ENCODE measurements around the gene PSMC3IP. TPM values are rescaled to one million over a fixed set of nuclear protein-coding genes. Genes with fewer than 3 reads are reported as not detected.

Gene PSMC3IP
- polyA plus RNA-seq, 1 donor (not counting 4 experiments of a cell fraction or from before 2014, with no cell fraction given), result 7.7 TPM

- dilution Hi-C loops (cut with MboI; ENCODE audit: extremely low pct_ligation_motif_present, low sequenced_read_pairs), result no loop called here
- H3K4me2 ChIP-seq (ENCODE audit: control insufficient read depth, extremely low read depth, insufficient read depth, low read depth, low read length), result no peak overlapping the region
Measured at GRCh38 chr17:42526031-42526444, 51.5 kb downstream of the PSMC3IP start.

GRCh38 chr17:42525221-42525620, 52.3 kb downstream of the PSMC3IP start:
- Histone ChIP-seq H2AFZ (ENCODE audit: control insufficient read depth, low read length) (no peak overlapping the region), H3K4me3 (ENCODE audit: control insufficient read depth in 2 of 3, extremely low read depth in 1 of 3, insufficient read depth in 2 of 3, low read depth in 1 of 3, low read length in 3 of 3) (no peak overlapping the region), H3K79me2 (ENCODE audit: control insufficient read depth, insufficient read depth, low read length) (no peaks in the 10 kb centered on the region), H3K36me3 (ENCODE audit: control insufficient read depth in 2 of 2, extremely low read depth in 1 of 2, insufficient read depth in 2 of 2, low read length in 2 of 2) (peaks cover 0 to 3% of the 10 kb centered on the region in 2 experiments), H3K9ac (ENCODE audit: control insufficient read depth, extremely low read depth, insufficient read depth, low read length) (no peak overlapping the region), H3K4me1 (ENCODE audit: control insufficient read depth, extremely low read depth, insufficient read depth, low read length) (peaks cover 34% of the 10 kb centered on the region), H4K20me1 (ENCODE audit: control insufficient read depth, extremely low read depth, insufficient read depth, low read length) (no peaks in the 10 kb centered on the region), H3K9me1 (ENCODE audit: control insufficient read depth, extremely low read depth, insufficient read depth, low read length) (no peaks in the 10 kb centered on the region), H3K9me3 (ENCODE audit: control insufficient read depth, low read depth, low read length) (no peaks in the 10 kb centered on the region), H3K27ac (ENCODE audit: control insufficient read depth, insufficient read depth, low read length) (peak overlapping the region; percentile 34), H3K27me3 (ENCODE audit: control insufficient read depth, extremely low read depth, insufficient read depth, low read length) (no peaks in the 10 kb centered on the region), H3K4me2 (ENCODE audit: control insufficient read depth, extremely low read depth, insufficient read depth, low read depth, low read length) (peak overlapping the region; percentile 46)
- DNase-seq (ENCODE audit: low read depth, low spot score) (peak; percentile 87), FAIRE-seq (peak; percentile 48)
- dilution Hi-C loops (cut with MboI; ENCODE audit: extremely low pct_ligation_motif_present, low sequenced_read_pairs), result no loop called here
- TF ChIP-seq EZH2 (IDR thresholded peaks at IDR 0.05; ENCODE audit: low read length) (no peak), CTCF (optimal IDR thresholded peaks at IDR 0.05 in 1 of 3, IDR thresholded peaks at IDR 0.05 in 1 of 3, conservative IDR thresholded peaks at IDR 0.05 in 1 of 3; ENCODE audit: extremely low read depth in 1 of 3, insufficient read depth in 2 of 3, low read length in 3 of 3) (no peak)

More at GRCh38 chr17:42526031-42526444, 51.5 kb downstream of the PSMC3IP start:
- peaks cover 34% of the 10 kb centered on the region for H3K4me1 ChIP-seq (ENCODE audit: control insufficient read depth, extremely low read depth, insufficient read depth, low read length)
- no peak for TF ChIP-seq CTCF (optimal IDR thresholded peaks at IDR 0.05 in 1 of 3, IDR thresholded peaks at IDR 0.05 in 1 of 3, conservative IDR thresholded peaks at IDR 0.05 in 1 of 3; ENCODE audit: extremely low read depth in 1 of 3, insufficient read depth in 2 of 3, low read length in 3 of 3)
- no peak for TF ChIP-seq EZH2 (IDR thresholded peaks at IDR 0.05; ENCODE audit: low read length)
- FAIRE-seq (no peak), DNase-seq (ENCODE audit: low read depth, low spot score) (no peak)
- H3K9ac ChIP-seq (ENCODE audit: control insufficient read depth, extremely low read depth, insufficient read depth, low read length), result no peak overlapping the region
- H3K9me1 ChIP-seq (ENCODE audit: control insufficient read depth, extremely low read depth, insufficient read depth, low read length), result no peaks in the 10 kb centered on the region
- peaks cover 0 to 3% of the 10 kb centered on the region in 2 experiments for H3K36me3 ChIP-seq (ENCODE audit: control insufficient read depth in 2 of 2, extremely low read depth in 1 of 2, insufficient read depth in 2 of 2, low read length in 2 of 2)
- H2AFZ ChIP-seq (ENCODE audit: control insufficient read depth, low read length), result no peak overlapping the region
- no peak overlapping the region for H3K27ac ChIP-seq (ENCODE audit: control insufficient read depth, insufficient read depth, low read length)
- H3K9me3 ChIP-seq (ENCODE audit: control insufficient read depth, low read depth, low read length), result no peaks in the 10 kb centered on the region
- H3K27me3 ChIP-seq (ENCODE audit: control insufficient read depth, extremely low read depth, insufficient read depth, low read length), result no peaks in the 10 kb centered on the region
- H3K79me2 ChIP-seq (ENCODE audit: control insufficient read depth, insufficient read depth, low read length), result no peaks in the 10 kb centered on the region
- no peak overlapping the region for H3K4me3 ChIP-seq (ENCODE audit: control insufficient read depth in 2 of 3, extremely low read depth in 1 of 3, insufficient read depth in 2 of 3, low read depth in 1 of 3, low read length in 3 of 3)
- no peaks in the 10 kb centered on the region for H4K20me1 ChIP-seq (ENCODE audit: control insufficient read depth, extremely low read depth, insufficient read depth, low read length)
